Uterus (tissue), 4 donors: ENCODE data around the gene LCE1C. TPM values are rescaled to one million over a fixed set of nuclear protein-coding genes. Genes with fewer than 3 reads are reported as not detected.

Experiments
- DNase-seq, 2 donors: peaks; one replicate each; pipeline ENCODE4 v3.0.0-alpha.2; 2019 to 2020
- H3K27ac ChIP-seq, 2 donors: fragments of 200-600 bp; sonication (generic); 1 replicate in 1 of 2; 2 replicates in 1 of 2; pipeline ENCODE4 v1.5.1; 2016 to 2018
- H3K27me3 ChIP-seq, 2 donors: fragments of 200-600 bp; sonication (generic); one replicate each; pipeline ENCODE4 v1.5.1; 2018 to 2019; ENCODE audit warnings: control low read depth in 1 of 2
- H3K36me3 ChIP-seq, 2 donors: fragments of 200-600 bp; sonication (generic); one replicate each; pipeline ENCODE4 v1.5.1; 2019; ENCODE audit warnings: control low read depth in 1 of 2
- H3K4me1 ChIP-seq, 2 donors: fragments of 200-600 bp; sonication (generic); one replicate each; pipeline ENCODE4 v1.5.1; 2018 to 2019; ENCODE audit warnings: control low read depth in 1 of 2
- H3K4me3 ChIP-seq, 2 donors: fragments of 200-600 bp; sonication (generic); 1 replicate in 1 of 2; 2 replicates in 1 of 2; pipeline ENCODE4 v1.5.1; 2018 to 2019; ENCODE audit warnings: mild to moderate bottlenecking in 1 of 2
- H3K9me3 ChIP-seq, 2 donors: fragments of 200-600 bp; sonication (generic); one replicate each; pipeline ENCODE4 v1.5.1; 2019; ENCODE audit warnings: control low read depth in 1 of 2
- POLR2A ChIP-seq, 2 donors: fragments of 450-650 bp; IDR thresholded peaks; one replicate each; pipeline ENCODE4 v1.6.1; 2016; ENCODE audit warnings: antibody characterized with exemption in 2 of 2, mild to moderate bottlenecking in 1 of 2, moderate library complexity in 1 of 2
- intact Hi-C: fragments of 100-400 bp; cut with DNase I; formaldehyde crosslinking; loops from one replicate; pipeline ENCODE4 v1.15.1; 2023; ENCODE audit warnings: low total_unique reads
- total RNA-seq, 4 donors: library from RNA; depleted of rRNA in 3 of 4; stranded (reverse); fragments of >200 nt in 3 of 4; gene quantifications; one replicate each; pipeline versions ENCODE4 v1.1.0 to v1.2.4, GENCODE V29; 2014 to 2023
- TF ChIP-seq, protein P1 (sequence below), 4 experiments: fragments of 200-600 bp in 2 of 4; fragments of 450-650 bp in 2 of 4; sonication (generic) in 2 of 4; IDR thresholded peaks; one replicate each; pipeline ENCODE4 v1.5.1; 2016 to 2019; ENCODE audit warnings: antibody characterized with exemption in 4 of 4, mild to moderate bottlenecking in 2 of 4, moderate library complexity in 1 of 4
- donor health status: DM: yes; HTN: yes; CAD: no.

The LCE1C gene, protein sequence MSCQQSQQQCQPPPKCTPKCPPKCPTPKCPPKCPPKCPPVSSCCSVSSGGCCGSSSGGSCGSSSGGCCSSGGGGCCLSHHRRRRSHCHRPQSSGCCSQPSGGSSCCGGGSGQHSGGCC
- not detected for total RNA-seq

DNA sequence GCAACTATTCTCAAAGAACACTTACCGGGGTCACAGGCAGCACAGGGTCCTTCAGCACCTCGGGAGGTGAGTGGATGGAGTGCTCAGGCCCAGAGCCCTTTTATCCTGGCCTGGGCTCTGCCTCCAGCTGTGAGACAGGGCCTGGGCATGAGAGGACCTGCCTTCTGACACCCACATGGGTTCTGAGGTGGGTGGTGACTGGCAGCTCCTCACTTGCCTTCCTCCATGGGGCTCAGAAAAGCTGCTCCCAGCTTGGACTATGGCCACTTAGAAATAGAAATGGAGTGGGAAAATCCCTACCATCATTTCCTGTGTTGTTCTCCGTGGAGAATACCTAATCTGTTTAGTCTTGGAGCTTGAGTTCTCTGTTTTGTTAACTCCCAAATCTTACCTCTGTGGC, at the start of gene LCE1C:
Gene LCE1C, minus strand, starts transcription at position 76 of the 400 bp plus-strand sequence. CDS start 1,173 bp downstream, outside the sequence.
- Histone ChIP-seq H3K9me3 (no peaks in the 10 kb centered on the region), H3K36me3 (no peaks in the 10 kb centered on the region), H3K4me3 (no peak within 1 kb of the TSS), H3K4me1 (no peaks in the 10 kb centered on the region), H3K27ac (no peak within 1 kb of the TSS), H3K27me3 (no peaks in the 10 kb centered on the region)
- no peak for DNase-seq
- TF ChIP-seq, protein P1, sequence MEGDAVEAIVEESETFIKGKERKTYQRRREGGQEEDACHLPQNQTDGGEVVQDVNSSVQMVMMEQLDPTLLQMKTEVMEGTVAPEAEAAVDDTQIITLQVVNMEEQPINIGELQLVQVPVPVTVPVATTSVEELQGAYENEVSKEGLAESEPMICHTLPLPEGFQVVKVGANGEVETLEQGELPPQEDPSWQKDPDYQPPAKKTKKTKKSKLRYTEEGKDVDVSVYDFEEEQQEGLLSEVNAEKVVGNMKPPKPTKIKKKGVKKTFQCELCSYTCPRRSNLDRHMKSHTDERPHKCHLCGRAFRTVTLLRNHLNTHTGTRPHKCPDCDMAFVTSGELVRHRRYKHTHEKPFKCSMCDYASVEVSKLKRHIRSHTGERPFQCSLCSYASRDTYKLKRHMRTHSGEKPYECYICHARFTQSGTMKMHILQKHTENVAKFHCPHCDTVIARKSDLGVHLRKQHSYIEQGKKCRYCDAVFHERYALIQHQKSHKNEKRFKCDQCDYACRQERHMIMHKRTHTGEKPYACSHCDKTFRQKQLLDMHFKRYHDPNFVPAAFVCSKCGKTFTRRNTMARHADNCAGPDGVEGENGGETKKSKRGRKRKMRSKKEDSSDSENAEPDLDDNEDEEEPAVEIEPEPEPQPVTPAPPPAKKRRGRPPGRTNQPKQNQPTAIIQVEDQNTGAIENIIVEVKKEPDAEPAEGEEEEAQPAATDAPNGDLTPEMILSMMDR (IDR thresholded peaks at IDR 0.05) = no peak
- no peak for TF ChIP-seq POLR2A (IDR thresholded peaks at IDR 0.05)
- intact Hi-C loops = no loop called here

DNA sequence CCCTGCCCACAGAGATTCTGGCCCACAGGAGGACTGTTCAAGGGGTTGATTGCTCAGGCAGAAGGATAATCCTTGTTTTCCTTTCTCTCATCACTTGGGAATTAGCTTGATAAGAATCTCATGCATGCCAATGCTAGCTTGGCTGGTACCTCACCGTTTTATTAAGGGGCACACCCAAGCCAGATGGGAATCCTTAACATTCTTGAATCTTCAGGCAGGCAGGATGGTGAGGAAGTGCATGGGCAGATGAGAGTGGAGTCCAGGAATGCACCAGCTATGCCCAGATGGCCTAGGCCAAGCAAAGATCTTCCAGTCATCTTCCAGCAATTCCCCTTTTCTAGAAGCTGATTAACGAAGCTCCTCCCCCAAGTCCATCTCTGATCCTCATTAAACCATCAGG, 49.2 kb upstream of the LCE1C start:
- H3K4me3 ChIP-seq = no peak overlapping the region
- no peaks in the 10 kb centered on the region for H3K9me3 ChIP-seq
- no peaks in the 10 kb centered on the region for H3K4me1 ChIP-seq
- no peak overlapping the region for H3K27ac ChIP-seq
- intact Hi-C loops = no loop called here
- H3K27me3 ChIP-seq = no peaks in the 10 kb centered on the region
- no peak for DNase-seq
- TF ChIP-seq POLR2A (IDR thresholded peaks at IDR 0.05) = no peak
- TF ChIP-seq, protein P1 (IDR thresholded peaks at IDR 0.05) = no peak
- H3K36me3 ChIP-seq = no peaks in the 10 kb centered on the region

DNA sequence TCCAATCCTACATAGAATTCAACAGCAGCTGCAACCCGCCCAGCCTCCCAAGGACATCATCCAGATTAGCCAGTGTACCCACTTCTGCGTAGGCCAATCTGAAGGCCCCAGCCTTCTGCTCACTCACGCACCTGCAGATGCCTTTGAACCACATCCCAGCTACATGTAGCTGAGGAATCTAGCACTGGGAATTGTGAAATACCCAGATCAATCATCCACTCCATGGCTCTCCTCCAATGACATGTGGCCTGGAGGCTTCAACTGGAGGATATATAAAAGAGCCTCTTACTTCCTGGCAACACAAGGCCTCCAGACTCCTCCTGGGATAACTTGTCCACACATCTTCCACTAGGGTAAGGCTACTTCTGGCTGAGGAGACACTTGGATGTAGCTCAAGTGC, 36.1 kb upstream of the LCE1C start, which contains the start of gene LCE6A:
Gene LCE6A, plus strand, starts transcription at position 301 of the 400 bp plus-strand sequence. CDS start 665 bp downstream, outside the sequence.
- H3K27ac ChIP-seq = no peak within 1 kb of the TSS
- no peak within 1 kb of the TSS for H3K4me3 ChIP-seq
- intact Hi-C loops = no loop called here
- TF ChIP-seq, protein P1 (IDR thresholded peaks at IDR 0.05) = no peak
- TF ChIP-seq POLR2A (IDR thresholded peaks at IDR 0.05) = no peak
- no peaks in the 10 kb centered on the region for H3K4me1 ChIP-seq
- H3K27me3 ChIP-seq = no peaks in the 10 kb centered on the region
- no peaks in the 10 kb centered on the region for H3K36me3 ChIP-seq
- DNase-seq = no peak
- H3K9me3 ChIP-seq = no peaks in the 10 kb centered on the region

DNA sequence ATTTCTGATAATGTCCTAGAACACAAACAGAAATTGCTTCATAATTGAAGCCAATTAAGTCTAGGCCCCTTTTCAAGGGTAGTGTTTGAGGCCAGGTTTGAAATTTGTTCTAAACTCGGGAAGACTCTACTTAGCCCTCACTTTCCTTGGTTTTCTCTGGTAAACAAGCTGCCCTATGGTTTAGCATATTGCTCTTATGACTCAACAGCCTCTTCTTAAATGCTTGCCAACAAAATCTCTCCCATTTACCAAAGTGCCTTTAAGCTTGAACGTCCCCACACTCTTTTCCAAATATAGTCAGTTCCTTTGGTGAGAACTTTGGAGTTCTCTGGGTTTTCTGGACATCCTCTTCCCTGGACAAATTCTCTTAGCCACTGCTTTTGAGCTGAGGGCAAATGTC, 30.4 kb upstream of the LCE1C start:
- H3K9me3 ChIP-seq = no peaks in the 10 kb centered on the region
- H3K27ac ChIP-seq = no peak overlapping the region
- no peak overlapping the region for H3K4me3 ChIP-seq
- no peaks in the 10 kb centered on the region for H3K4me1 ChIP-seq
- DNase-seq = no peak
- TF ChIP-seq POLR2A (IDR thresholded peaks at IDR 0.05) = no peak
- TF ChIP-seq, protein P1 (IDR thresholded peaks at IDR 0.05) = no peak
- intact Hi-C loops = no loop called here
- H3K27me3 ChIP-seq = no peaks in the 10 kb centered on the region
- no peaks in the 10 kb centered on the region for H3K36me3 ChIP-seq

DNA sequence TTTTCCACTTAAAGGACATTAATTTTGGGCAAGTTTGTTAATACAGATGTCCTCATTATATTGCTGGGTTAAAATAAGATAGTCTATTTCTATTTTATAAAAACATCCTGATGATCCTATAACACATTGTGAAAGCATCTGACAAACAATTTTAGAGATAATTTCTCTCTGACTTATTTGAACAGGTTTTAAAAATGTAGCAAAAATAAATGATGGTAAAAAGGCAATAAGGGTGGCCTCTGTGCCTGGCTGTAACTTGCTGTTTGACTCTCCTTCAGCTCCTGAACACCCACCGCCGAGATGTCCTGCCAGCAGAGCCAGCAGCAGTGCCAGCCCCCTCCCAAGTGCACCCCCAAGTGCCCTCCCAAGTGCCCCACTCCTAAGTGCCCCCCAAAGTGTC, 20.7 kb upstream of the LCE1C start, which contains the start of gene LCE1A:
Gene LCE1A, plus strand, starts transcription at position 301 of the 400 bp plus-strand sequence. Its CDS starts 0 bp downstream, at position 301.
- DNase-seq = no peak
- H3K4me1 ChIP-seq = no peaks in the 10 kb centered on the region
- no peaks in the 10 kb centered on the region for H3K36me3 ChIP-seq
- no peaks in the 10 kb centered on the region for H3K27me3 ChIP-seq
- intact Hi-C loops = no loop called here
- no peaks in the 10 kb centered on the region for H3K9me3 ChIP-seq
- TF ChIP-seq POLR2A (IDR thresholded peaks at IDR 0.05) = no peak
- TF ChIP-seq, protein P1 (IDR thresholded peaks at IDR 0.05) = no peak
- H3K27ac ChIP-seq = no peak within 1 kb of the TSS
- H3K4me3 ChIP-seq = no peak within 1 kb of the TSS
